GM13976 (cell line): Measurements from ENCODE around the gene SCGB1A1.
"Not testable (repeated sequence)": the region's sequence is repeated elsewhere in the genome, so short reads cannot be mapped to it uniquely, and the experiment has no call there.

Experiments
- DNase-seq: peaks from one replicate; pipeline ENCODE4 v3.0.0; 2012; ENCODE audit warnings: low spot score
- CTCF ChIP-seq: IDR thresholded peaks from 2 replicates; pipeline ENCODE4 v1.5.1; 2012; ENCODE audit warnings: borderline replicate concordance, mild to moderate bottlenecking; ENCODE audit not compliant: insufficient read depth; ENCODE audit errors: extremely low read depth, missing control alignments, control extremely low read depth
- in situ Hi-C: fragments of 300-500 bp; cut with MboI; formaldehyde crosslinking; loops from one replicate; pipeline ENCODE4 v1.12.0; 2022; ENCODE audit warnings: low sequenced_read_pairs, mixed read lengths, inconsistent platforms; ENCODE audit not compliant: unreplicated experiment

Gene SCGB1A1

GRCh38 chr11:62444835-62445234 is 26.0 kb downstream of the SCGB1A1 start:
- in situ Hi-C loops: no loop called here
- no peak for TF ChIP-seq CTCF
- no peak for DNase-seq

GRCh38 chr11:62445314-62445740 is 26.5 kb downstream of the SCGB1A1 start:
- no peak for TF ChIP-seq CTCF
- in situ Hi-C loops: no loop called here
- no peak for DNase-seq

GRCh38 chr11:62446091-62446490 is 27.3 kb downstream of the SCGB1A1 start:
- DNase-seq: no peak
- in situ Hi-C loops: no loop called here
- no peak for TF ChIP-seq CTCF

- DNase-seq: no peak
- in situ Hi-C loops: no loop called here
- TF ChIP-seq CTCF: no peak
Measured at GRCh38 chr11:62449451-62449851, 30.6 kb downstream of the SCGB1A1 start.

GRCh38 chr11:62449912-62450311 is 31.1 kb downstream of the SCGB1A1 start:
- DNase-seq, in situ Hi-C loops: not testable (repeated sequence)

GRCh38 chr11:62450543-62451240 is 31.9 kb downstream of the SCGB1A1 start:
- DNase-seq: no peak
- in situ Hi-C loops: no loop called here
- TF ChIP-seq CTCF: no peak

- no peak for TF ChIP-seq CTCF
- no peak for DNase-seq
- in situ Hi-C loops: no loop called here
Measured at GRCh38 chr11:62451241-62451621, 32.4 kb downstream of the SCGB1A1 start.
